ENCODE data around the gene ALDH2.

GRCh38 chr12:111858778-111859177 lies 92.0 kb downstream of the ALDH2 start:
- TF ChIP-seq TAF1 (IDR thresholded peaks at IDR 0.05; ENCODE audit: low read depth, low read length) (no peak), POLR2A (IDR thresholded peaks at IDR 0.05; ENCODE audit: low read depth, low read length) (no peak), POLR2AphosphoS5 (IDR thresholded peaks at IDR 0.05; ENCODE audit: low read depth, low read length) (no peak), SPI1 (IDR thresholded peaks at IDR 0.05; ENCODE audit: low read depth, low read length) (no peak)

Data from GM12891 (cell line).